ENCODE data around the gene ADAMTS16.

The ADAMTS16 gene

GRCh38 chr5:5364932-5365331 lies 224.8 kb downstream of the ADAMTS16 start:
- no peak for TF ChIP-seq EZH2 (optimal IDR thresholded peaks at IDR 0.05; ENCODE audit: low read depth, low read length)
- TF ChIP-seq CTCF (IDR thresholded peaks at IDR 0.05; ENCODE audit: low read length) = no peak
- no peak for TF ChIP-seq EZH2phosphoT487 (IDR thresholded peaks at IDR 0.05; ENCODE audit: low read length)
- Histone ChIP-seq H3K9me3 (replicated peaks; ENCODE audit: insufficient read depth, low read length) (no peaks in the 10 kb centered on the region), H3K4me2 (ENCODE audit: low read depth, low read length) (0 out of 2 replicates have a peak overlapping the region, but pooled peaks have one; percentile 1), H3K27ac (ENCODE audit: low read length) (no peak overlapping the region), H3F3A (ENCODE audit: insufficient read depth, low read length) (no peaks in the 10 kb centered on the region), H3K4me1 (ENCODE audit: low read length) (no peaks in the 10 kb centered on the region), H4K20me1 (ENCODE audit: insufficient read depth, low read length) (no peaks in the 10 kb centered on the region), H3K4me3 (ENCODE audit: low read length) (no peak overlapping the region), H3K79me2 (ENCODE audit: low read length) (no peaks in the 10 kb centered on the region), H3K9ac (ENCODE audit: low read length) (no peak overlapping the region), H3K27me3 (replicated peaks; ENCODE audit: insufficient read depth, low read length) (no peaks in the 10 kb centered on the region), H2AFZ (ENCODE audit: low read length) (no peak overlapping the region), H3K36me3 (replicated peaks; ENCODE audit: insufficient read depth, low read length) (no peaks in the 10 kb centered on the region), H3K9me2 (replicated peaks; ENCODE audit: insufficient read depth, low read length) (no peaks in the 10 kb centered on the region)
- no peak for DNase-seq

- DNase-seq = no peak
- H3K9ac ChIP-seq (ENCODE audit: low read length) = no peak overlapping the region
- no peaks in the 10 kb centered on the region for H3K4me1 ChIP-seq (ENCODE audit: low read length)
- H3K79me2 ChIP-seq (ENCODE audit: low read length) = no peaks in the 10 kb centered on the region
- TF ChIP-seq EZH2 (optimal IDR thresholded peaks at IDR 0.05; ENCODE audit: low read depth, low read length) (no peak), EZH2phosphoT487 (IDR thresholded peaks at IDR 0.05; ENCODE audit: low read length) (no peak), CTCF (IDR thresholded peaks at IDR 0.05; ENCODE audit: low read length) (no peak)
- no peak overlapping the region for H3K4me2 ChIP-seq (ENCODE audit: low read depth, low read length)
- no peaks in the 10 kb centered on the region for H3K9me3 ChIP-seq (replicated peaks; ENCODE audit: insufficient read depth, low read length)
- no peak overlapping the region for H3K27ac ChIP-seq (ENCODE audit: low read length)
- H4K20me1 ChIP-seq (ENCODE audit: insufficient read depth, low read length) = no peaks in the 10 kb centered on the region
- no peaks in the 10 kb centered on the region for H3K9me2 ChIP-seq (replicated peaks; ENCODE audit: insufficient read depth, low read length)
- no peaks in the 10 kb centered on the region for H3F3A ChIP-seq (ENCODE audit: insufficient read depth, low read length)
- no peaks in the 10 kb centered on the region for H3K36me3 ChIP-seq (replicated peaks; ENCODE audit: insufficient read depth, low read length)
- no peak overlapping the region for H3K4me3 ChIP-seq (ENCODE audit: low read length)
- no peaks in the 10 kb centered on the region for H3K27me3 ChIP-seq (replicated peaks; ENCODE audit: insufficient read depth, low read length)
- H2AFZ ChIP-seq (ENCODE audit: low read length) = no peak overlapping the region
Measured at GRCh38 chr5:5367739-5368138, 227.6 kb downstream of the ADAMTS16 start.

GRCh38 chr5:5369051-5369605 lies 229.0 kb downstream of the ADAMTS16 start:
- TF ChIP-seq EZH2 (optimal IDR thresholded peaks at IDR 0.05; ENCODE audit: low read depth, low read length) (no peak), CTCF (IDR thresholded peaks at IDR 0.05; ENCODE audit: low read length) (no peak), EZH2phosphoT487 (IDR thresholded peaks at IDR 0.05; ENCODE audit: low read length) (no peak)
- Histone ChIP-seq H3K79me2 (ENCODE audit: low read length) (no peaks in the 10 kb centered on the region), H3K9me3 (replicated peaks; ENCODE audit: insufficient read depth, low read length) (no peaks in the 10 kb centered on the region), H3K27me3 (replicated peaks; ENCODE audit: insufficient read depth, low read length) (no peaks in the 10 kb centered on the region), H3K9me2 (replicated peaks; ENCODE audit: insufficient read depth, low read length) (no peaks in the 10 kb centered on the region), H3F3A (ENCODE audit: insufficient read depth, low read length) (no peaks in the 10 kb centered on the region), H3K9ac (ENCODE audit: low read length) (no peak overlapping the region), H3K27ac (ENCODE audit: low read length) (no peak overlapping the region), H3K4me2 (ENCODE audit: low read depth, low read length) (no peak overlapping the region), H4K20me1 (ENCODE audit: insufficient read depth, low read length) (no peaks in the 10 kb centered on the region), H3K4me1 (ENCODE audit: low read length) (no peaks in the 10 kb centered on the region), H3K4me3 (ENCODE audit: low read length) (no peak overlapping the region), H2AFZ (ENCODE audit: low read length) (no peak overlapping the region), H3K36me3 (replicated peaks; ENCODE audit: insufficient read depth, low read length) (no peaks in the 10 kb centered on the region)
- DNase-seq = no peak

Data from MM.1S (cell line).